ENCODE data around the gene KPNA4.

KPNA4 gene

DNA sequence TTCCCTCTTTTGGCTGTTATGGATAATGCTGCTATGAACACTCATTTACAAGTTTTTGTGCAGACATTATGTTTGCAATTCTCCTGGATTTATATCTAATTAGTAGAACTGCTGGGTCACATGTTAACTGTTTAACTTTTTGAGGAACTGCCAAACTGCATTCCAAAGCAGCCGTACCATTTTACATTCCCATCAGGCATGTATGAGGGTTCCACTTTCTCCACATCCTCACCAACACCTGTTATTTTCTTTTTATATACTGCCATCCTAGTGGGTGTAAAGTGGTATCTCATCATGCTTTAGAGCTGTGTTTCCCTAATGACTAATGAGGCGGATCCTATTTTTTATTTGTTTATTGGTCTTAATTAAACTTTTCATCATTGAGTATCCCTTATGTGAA, 9.2 kb downstream of the KPNA4 start:
- Histone ChIP-seq H3K9ac (ENCODE audit: low read depth in 1 of 2, low read length in 2 of 2) (no peak overlapping the region), H3K4me3 (ENCODE audit: low read depth in 1 of 2, low read length in 2 of 2) (no peak overlapping the region), H3K27ac (ENCODE audit: low read depth, low read length) (no peak overlapping the region), H3K27me3 (ENCODE audit: control insufficient read depth in 1 of 2, insufficient read depth in 2 of 2, low read length in 2 of 2) (no peaks in the 10 kb centered on the region), H3K4me1 (ENCODE audit: control insufficient read depth in 1 of 2, insufficient read depth in 2 of 2, low read length in 2 of 2) (peaks cover 0 to 6% of the 10 kb centered on the region in 2 donors), H3K9me3 (ENCODE audit: control insufficient read depth in 1 of 2, low read length in 2 of 2) (no peaks in the 10 kb centered on the region), H3K36me3 (ENCODE audit: control insufficient read depth in 1 of 2, insufficient read depth in 2 of 2, low read length in 2 of 2) (no peaks in the 10 kb centered on the region)

DNA sequence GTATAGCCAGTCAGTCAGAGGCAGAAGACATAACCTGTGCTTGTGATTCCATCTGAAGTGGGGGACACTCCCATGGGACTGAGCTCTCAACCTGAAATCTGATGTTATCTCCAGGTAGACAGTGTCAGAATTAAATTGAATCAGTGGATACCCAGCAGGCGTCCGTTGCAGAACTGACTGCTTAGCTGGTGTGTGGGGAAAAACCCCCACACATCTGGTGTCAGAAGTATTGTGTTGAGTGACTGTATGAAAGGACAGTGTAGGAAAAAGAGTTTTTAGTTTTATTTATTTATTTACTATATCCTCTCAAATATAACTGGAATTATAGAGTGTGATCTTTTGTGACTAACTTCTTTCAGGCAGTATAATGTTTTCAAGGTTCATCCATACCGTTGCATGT, 10.4 kb downstream of the KPNA4 start:
- no peak overlapping the region for H3K4me3 ChIP-seq (ENCODE audit: low read depth in 1 of 2, low read length in 2 of 2)
- no peaks in the 10 kb centered on the region for H3K27me3 ChIP-seq (ENCODE audit: control insufficient read depth in 1 of 2, insufficient read depth in 2 of 2, low read length in 2 of 2)
- H3K4me1 ChIP-seq (ENCODE audit: control insufficient read depth in 1 of 2, insufficient read depth in 2 of 2, low read length in 2 of 2) = no peaks in the 10 kb centered on the region
- H3K27ac ChIP-seq (ENCODE audit: low read depth, low read length) = no peak overlapping the region
- H3K36me3 ChIP-seq (ENCODE audit: control insufficient read depth in 1 of 2, insufficient read depth in 2 of 2, low read length in 2 of 2) = peaks cover 0 to 4% of the 10 kb centered on the region in 2 donors
- H3K9me3 ChIP-seq (ENCODE audit: control insufficient read depth in 1 of 2, low read length in 2 of 2) = no peaks in the 10 kb centered on the region
- H3K9ac ChIP-seq (ENCODE audit: low read depth in 1 of 2, low read length in 2 of 2) = no peak overlapping the region

DNA sequence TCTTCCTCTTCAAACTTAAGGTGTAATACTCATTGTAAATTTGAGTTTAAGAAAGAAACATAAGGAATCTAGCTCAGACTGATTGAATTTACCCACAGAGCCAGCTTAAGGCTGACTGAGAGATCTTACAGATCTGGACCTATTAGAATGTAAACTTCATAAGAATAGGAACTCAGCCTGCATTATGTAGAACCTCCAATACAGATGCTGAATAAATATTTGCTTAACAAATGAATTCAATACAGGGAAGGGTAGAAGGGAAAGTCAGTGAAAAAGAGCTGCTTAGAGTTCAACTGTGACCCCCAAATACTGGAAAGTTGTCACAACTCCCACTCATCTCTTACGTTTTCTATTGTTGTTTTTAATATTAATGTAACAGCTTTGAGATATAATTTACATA, 11.5 kb downstream of the KPNA4 start:
- Histone ChIP-seq H3K4me1 (ENCODE audit: control insufficient read depth in 1 of 2, insufficient read depth in 2 of 2, low read length in 2 of 2) (no peaks in the 10 kb centered on the region), H3K36me3 (ENCODE audit: control insufficient read depth in 1 of 2, insufficient read depth in 2 of 2, low read length in 2 of 2) (peaks cover 0 to 4% of the 10 kb centered on the region in 2 donors), H3K9me3 (ENCODE audit: control insufficient read depth in 1 of 2, low read length in 2 of 2) (no peaks in the 10 kb centered on the region), H3K9ac (ENCODE audit: low read depth in 1 of 2, low read length in 2 of 2) (no peak overlapping the region), H3K27ac (ENCODE audit: low read depth, low read length) (no peak overlapping the region), H3K4me3 (ENCODE audit: low read depth in 1 of 2, low read length in 2 of 2) (no peak overlapping the region), H3K27me3 (ENCODE audit: control insufficient read depth in 1 of 2, insufficient read depth in 2 of 2, low read length in 2 of 2) (no peaks in the 10 kb centered on the region)

DNA sequence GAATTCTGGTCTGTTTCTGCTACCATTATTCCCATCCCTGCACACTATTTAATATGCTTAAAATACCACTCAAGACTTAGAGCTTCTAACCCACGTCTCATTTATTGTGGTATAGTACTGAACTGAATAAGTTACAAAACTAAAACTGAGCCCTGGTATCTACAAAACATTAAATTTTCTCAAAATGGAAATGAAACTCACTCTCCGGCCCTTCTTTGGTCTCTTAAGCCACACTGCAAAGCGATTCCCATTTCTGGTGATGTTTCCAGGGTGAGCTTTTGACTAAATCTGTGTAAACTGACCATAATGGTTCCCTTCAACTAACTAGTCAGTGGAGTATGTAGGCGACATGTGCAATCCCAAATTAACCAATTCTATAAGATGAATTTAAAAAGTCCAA, 18.6 kb downstream of the KPNA4 start:
- H3K27ac ChIP-seq (ENCODE audit: low read depth, low read length) = no peak overlapping the region
- H3K4me1 ChIP-seq (ENCODE audit: control insufficient read depth in 1 of 2, insufficient read depth in 2 of 2, low read length in 2 of 2) = peaks cover 0 to 5% of the 10 kb centered on the region in 2 donors

DNA sequence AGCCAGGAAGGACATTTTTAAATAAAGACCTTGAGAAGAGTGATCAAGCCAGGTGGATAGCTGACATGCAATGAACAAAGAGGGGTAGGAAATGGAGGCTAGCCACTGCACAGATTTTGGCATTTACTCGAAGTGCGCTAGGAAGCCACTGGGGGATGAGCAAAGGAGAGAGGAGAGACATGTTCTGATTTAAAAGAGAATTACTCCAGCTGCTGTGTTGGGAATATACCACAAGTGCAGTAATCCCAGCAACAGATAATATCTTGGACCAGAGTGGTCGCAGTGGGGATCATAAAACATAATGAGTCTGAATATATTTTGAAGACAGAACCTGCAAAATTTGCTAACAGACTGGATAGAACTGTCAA, 19.9 kb downstream of the KPNA4 start:
- Histone ChIP-seq H3K27me3 (ENCODE audit: control insufficient read depth in 1 of 2, insufficient read depth in 2 of 2, low read length in 2 of 2) (no peaks in the 10 kb centered on the region), H3K27ac (ENCODE audit: low read depth, low read length) (no peak overlapping the region), H3K4me1 (ENCODE audit: control insufficient read depth in 1 of 2, insufficient read depth in 2 of 2, low read length in 2 of 2) (peaks cover 0 to 5% of the 10 kb centered on the region in 2 donors), H3K9me3 (ENCODE audit: control insufficient read depth in 1 of 2, low read length in 2 of 2) (no peaks in the 10 kb centered on the region), H3K36me3 (ENCODE audit: control insufficient read depth in 1 of 2, insufficient read depth in 2 of 2, low read length in 2 of 2) (peaks cover 0 to 1% of the 10 kb centered on the region in 2 donors), H3K9ac (ENCODE audit: low read depth in 1 of 2, low read length in 2 of 2) (no peak overlapping the region), H3K4me3 (ENCODE audit: low read depth in 1 of 2, low read length in 2 of 2) (no peak overlapping the region)

More for the DNA sequence above, 18.6 kb downstream of the KPNA4 start:
- Histone ChIP-seq H3K9me3 (ENCODE audit: control insufficient read depth in 1 of 2, low read length in 2 of 2) (no peaks in the 10 kb centered on the region), H3K36me3 (ENCODE audit: control insufficient read depth in 1 of 2, insufficient read depth in 2 of 2, low read length in 2 of 2) (peaks cover 0 to 4% of the 10 kb centered on the region in 2 donors), H3K4me3 (ENCODE audit: low read depth in 1 of 2, low read length in 2 of 2) (no peak overlapping the region), H3K9ac (ENCODE audit: low read depth in 1 of 2, low read length in 2 of 2) (no peak overlapping the region), H3K27me3 (ENCODE audit: control insufficient read depth in 1 of 2, insufficient read depth in 2 of 2, low read length in 2 of 2) (no peaks in the 10 kb centered on the region)

DNA sequence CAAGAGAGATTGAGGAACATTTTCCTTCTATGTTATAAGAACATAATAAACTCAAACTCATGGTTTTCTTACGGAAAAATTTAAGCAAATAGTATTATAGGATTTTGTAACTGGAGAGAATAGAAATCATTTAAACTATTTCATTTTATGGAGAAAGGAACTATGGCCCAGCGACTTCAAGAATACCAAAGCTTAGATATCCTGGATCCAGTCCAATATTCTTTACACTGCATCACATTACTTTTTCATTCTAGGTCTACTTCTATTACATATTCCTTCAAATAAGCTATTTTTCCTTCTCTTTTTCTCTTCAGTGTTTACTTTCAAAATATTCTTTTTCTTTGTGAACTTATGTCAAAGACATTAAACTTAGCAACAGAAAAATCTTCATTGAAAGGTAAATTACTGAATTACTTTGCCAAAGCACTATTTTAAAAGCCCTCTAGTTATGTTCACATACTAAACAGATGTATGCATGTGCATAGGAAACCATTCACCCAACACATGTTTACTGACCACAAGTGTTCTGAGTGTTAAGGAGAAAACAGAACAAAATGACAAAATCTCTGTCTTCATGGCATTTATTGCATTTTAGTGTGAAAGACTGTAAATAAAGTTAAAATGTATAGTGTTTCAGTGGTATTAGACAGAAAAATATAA, 20.4 kb downstream of the KPNA4 start:
- Histone ChIP-seq H3K9ac (ENCODE audit: low read depth in 1 of 2, low read length in 2 of 2) (no peak overlapping the region), H3K36me3 (ENCODE audit: control insufficient read depth in 1 of 2, insufficient read depth in 2 of 2, low read length in 2 of 2) (no peaks in the 10 kb centered on the region), H3K9me3 (ENCODE audit: control insufficient read depth in 1 of 2, low read length in 2 of 2) (no peaks in the 10 kb centered on the region), H3K4me1 (ENCODE audit: control insufficient read depth in 1 of 2, insufficient read depth in 2 of 2, low read length in 2 of 2) (peaks cover 0 to 5% of the 10 kb centered on the region in 2 donors), H3K27ac (ENCODE audit: low read depth, low read length) (no peak overlapping the region), H3K4me3 (ENCODE audit: low read depth in 1 of 2, low read length in 2 of 2) (no peak overlapping the region), H3K27me3 (ENCODE audit: control insufficient read depth in 1 of 2, insufficient read depth in 2 of 2, low read length in 2 of 2) (no peaks in the 10 kb centered on the region)

DNA sequence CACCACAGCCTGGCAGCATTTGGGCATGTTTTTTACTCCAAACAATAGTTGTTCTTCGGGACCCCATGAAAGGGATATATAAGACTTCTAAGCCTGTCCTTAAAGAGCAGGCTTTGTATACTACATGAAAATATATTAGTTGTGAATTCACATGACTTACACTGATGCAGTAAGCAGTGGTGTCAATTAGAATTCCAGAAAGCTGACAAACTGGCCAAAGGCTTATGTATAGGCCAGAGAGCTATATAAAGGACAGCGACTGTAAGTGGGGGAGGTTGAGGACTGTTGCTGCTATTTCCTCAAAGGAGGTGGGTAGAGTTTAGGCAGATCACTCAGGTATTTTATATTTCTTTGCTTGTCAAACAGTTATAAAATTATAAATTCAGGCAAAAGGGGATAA, 24.8 kb downstream of the KPNA4 start:
- H3K27me3 ChIP-seq (ENCODE audit: control insufficient read depth in 1 of 2, insufficient read depth in 2 of 2, low read length in 2 of 2) = no peaks in the 10 kb centered on the region
- H3K4me3 ChIP-seq (ENCODE audit: low read depth in 1 of 2, low read length in 2 of 2) = no peak overlapping the region
- H3K9me3 ChIP-seq (ENCODE audit: control insufficient read depth in 1 of 2, low read length in 2 of 2) = no peaks in the 10 kb centered on the region
- H3K9ac ChIP-seq (ENCODE audit: low read depth in 1 of 2, low read length in 2 of 2) = no peak overlapping the region
- no peaks in the 10 kb centered on the region for H3K36me3 ChIP-seq (ENCODE audit: control insufficient read depth in 1 of 2, insufficient read depth in 2 of 2, low read length in 2 of 2)
- H3K4me1 ChIP-seq (ENCODE audit: control insufficient read depth in 1 of 2, insufficient read depth in 2 of 2, low read length in 2 of 2) = no peaks in the 10 kb centered on the region
- no peak overlapping the region for H3K27ac ChIP-seq (ENCODE audit: low read depth, low read length)

DNA sequence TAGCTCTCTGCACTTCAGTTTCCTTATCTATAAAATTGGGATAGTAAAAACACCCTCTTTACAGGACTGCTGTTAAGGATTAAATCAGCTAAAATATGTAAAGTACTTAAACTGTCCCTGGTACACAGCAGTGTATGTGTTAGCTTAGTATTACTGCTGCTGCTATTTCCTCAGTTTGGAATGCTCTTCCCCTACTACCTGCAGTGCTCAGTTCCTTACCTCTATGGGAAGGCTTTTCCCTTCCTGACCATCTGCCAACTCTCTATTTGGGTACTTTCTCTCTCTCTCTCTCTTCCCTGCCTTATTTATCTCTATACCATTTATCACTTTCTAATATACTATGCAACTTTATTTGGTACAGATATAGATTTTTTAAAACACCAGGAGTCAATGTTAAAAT, 26.5 kb downstream of the KPNA4 start:
- H3K36me3 ChIP-seq (ENCODE audit: control insufficient read depth in 1 of 2, insufficient read depth in 2 of 2, low read length in 2 of 2) = peaks cover under 1 to 4% of the 10 kb centered on the region in 2 donors
- no peak overlapping the region for H3K9ac ChIP-seq (ENCODE audit: low read depth in 1 of 2, low read length in 2 of 2)
- H3K4me1 ChIP-seq (ENCODE audit: control insufficient read depth in 1 of 2, insufficient read depth in 2 of 2, low read length in 2 of 2) = no peaks in the 10 kb centered on the region
- H3K4me3 ChIP-seq (ENCODE audit: low read depth in 1 of 2, low read length in 2 of 2) = no peak overlapping the region
- no peaks in the 10 kb centered on the region for H3K27me3 ChIP-seq (ENCODE audit: control insufficient read depth in 1 of 2, insufficient read depth in 2 of 2, low read length in 2 of 2)
- no peak overlapping the region for H3K27ac ChIP-seq (ENCODE audit: low read depth, low read length)
- H3K9me3 ChIP-seq (ENCODE audit: control insufficient read depth in 1 of 2, low read length in 2 of 2) = no peaks in the 10 kb centered on the region

DNA sequence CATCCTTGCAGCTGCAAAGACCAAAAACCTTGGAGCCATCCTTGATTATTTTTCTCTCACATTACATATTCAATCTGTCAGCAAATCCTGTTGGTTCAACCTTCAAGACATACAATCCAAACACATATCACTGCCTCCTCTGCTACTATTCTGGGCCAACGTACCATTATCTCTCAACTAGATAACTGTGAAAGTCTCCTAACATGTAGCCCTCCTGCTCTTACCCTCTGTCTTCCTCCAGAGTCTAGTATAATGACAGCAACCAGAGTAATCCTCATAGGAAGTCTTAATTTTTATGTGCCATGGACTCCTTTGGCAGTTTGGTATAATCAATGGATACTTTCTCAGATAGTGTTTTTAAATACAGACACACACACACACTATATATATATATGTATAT, 27.6 kb downstream of the KPNA4 start:
- Histone ChIP-seq H3K4me3 (ENCODE audit: low read depth in 1 of 2, low read length in 2 of 2) (no peak overlapping the region), H3K27ac (ENCODE audit: low read depth, low read length) (no peak overlapping the region), H3K36me3 (ENCODE audit: control insufficient read depth in 1 of 2, insufficient read depth in 2 of 2, low read length in 2 of 2) (peaks cover 5 to 8% of the 10 kb centered on the region in 2 donors), H3K9me3 (ENCODE audit: control insufficient read depth in 1 of 2, low read length in 2 of 2) (no peaks in the 10 kb centered on the region), H3K4me1 (ENCODE audit: control insufficient read depth in 1 of 2, insufficient read depth in 2 of 2, low read length in 2 of 2) (no peaks in the 10 kb centered on the region), H3K27me3 (ENCODE audit: control insufficient read depth in 1 of 2, insufficient read depth in 2 of 2, low read length in 2 of 2) (no peaks in the 10 kb centered on the region), H3K9ac (ENCODE audit: low read depth in 1 of 2, low read length in 2 of 2) (no peak overlapping the region)

DNA sequence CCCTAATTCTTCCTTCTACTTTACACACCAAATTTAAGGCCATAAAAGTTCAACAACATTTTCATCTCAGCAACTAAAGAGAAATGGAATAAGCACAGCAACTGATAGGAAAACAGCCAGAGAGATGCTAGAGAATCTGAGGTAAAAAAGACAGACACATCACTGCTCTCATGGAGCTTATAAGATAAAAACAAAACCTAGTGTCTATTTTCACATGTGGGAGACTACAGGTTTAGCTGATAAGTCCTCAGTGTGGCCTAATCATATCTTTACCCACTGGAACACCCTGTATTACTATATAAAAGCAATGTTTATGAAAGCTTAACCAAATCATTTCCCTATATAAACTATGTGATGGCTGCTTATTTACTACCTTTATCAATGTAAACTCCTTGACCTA, 33.0 kb downstream of the KPNA4 start:
- H3K36me3 ChIP-seq (ENCODE audit: control insufficient read depth in 1 of 2, insufficient read depth in 2 of 2, low read length in 2 of 2) = peaks cover 17 to 33% of the 10 kb centered on the region in 2 donors
- no peaks in the 10 kb centered on the region for H3K27me3 ChIP-seq (ENCODE audit: control insufficient read depth in 1 of 2, insufficient read depth in 2 of 2, low read length in 2 of 2)

DNA sequence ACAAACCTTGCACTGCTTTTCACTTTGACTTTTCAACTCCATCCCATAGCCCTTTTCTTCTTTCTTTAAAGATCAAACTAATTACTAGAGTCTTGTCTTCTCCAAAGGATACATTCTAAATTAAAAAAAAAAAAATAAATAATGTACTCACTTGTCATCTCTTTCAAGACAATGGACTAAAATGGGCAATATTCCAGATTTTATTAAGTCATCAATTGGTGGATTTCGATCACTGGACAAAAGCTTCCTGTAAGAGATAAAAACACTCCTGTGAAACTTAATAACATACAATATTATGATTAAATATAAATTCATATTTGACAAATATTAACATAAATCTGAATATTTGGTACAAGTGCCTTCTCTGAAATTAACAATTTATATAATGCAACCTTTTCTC, 34.1 kb downstream of the KPNA4 start:
- Histone ChIP-seq H3K27me3 (ENCODE audit: control insufficient read depth in 1 of 2, insufficient read depth in 2 of 2, low read length in 2 of 2) (no peaks in the 10 kb centered on the region), H3K4me1 (ENCODE audit: control insufficient read depth in 1 of 2, insufficient read depth in 2 of 2, low read length in 2 of 2) (no peaks in the 10 kb centered on the region), H3K4me3 (ENCODE audit: low read depth in 1 of 2, low read length in 2 of 2) (no peak overlapping the region), H3K9me3 (ENCODE audit: control insufficient read depth in 1 of 2, low read length in 2 of 2) (no peaks in the 10 kb centered on the region), H3K9ac (ENCODE audit: low read depth in 1 of 2, low read length in 2 of 2) (no peak overlapping the region), H3K36me3 (ENCODE audit: control insufficient read depth in 1 of 2, insufficient read depth in 2 of 2, low read length in 2 of 2) (peaks cover 24 to 42% of the 10 kb centered on the region in 2 donors), H3K27ac (ENCODE audit: low read depth, low read length) (no peak overlapping the region)

More for the DNA sequence above, 33.0 kb downstream of the KPNA4 start:
- H3K9me3 ChIP-seq (ENCODE audit: control insufficient read depth in 1 of 2, low read length in 2 of 2) = no peaks in the 10 kb centered on the region
- no peaks in the 10 kb centered on the region for H3K4me1 ChIP-seq (ENCODE audit: control insufficient read depth in 1 of 2, insufficient read depth in 2 of 2, low read length in 2 of 2)
- H3K4me3 ChIP-seq (ENCODE audit: low read depth in 1 of 2, low read length in 2 of 2) = no peak overlapping the region
- H3K9ac ChIP-seq (ENCODE audit: low read depth in 1 of 2, low read length in 2 of 2) = no peak overlapping the region
- H3K27ac ChIP-seq (ENCODE audit: low read depth, low read length) = no peak overlapping the region

Measured in duodenal mucosa (tissue), 2 donors.